ENCODE measurements around the gene NCAM1.

DNA sequence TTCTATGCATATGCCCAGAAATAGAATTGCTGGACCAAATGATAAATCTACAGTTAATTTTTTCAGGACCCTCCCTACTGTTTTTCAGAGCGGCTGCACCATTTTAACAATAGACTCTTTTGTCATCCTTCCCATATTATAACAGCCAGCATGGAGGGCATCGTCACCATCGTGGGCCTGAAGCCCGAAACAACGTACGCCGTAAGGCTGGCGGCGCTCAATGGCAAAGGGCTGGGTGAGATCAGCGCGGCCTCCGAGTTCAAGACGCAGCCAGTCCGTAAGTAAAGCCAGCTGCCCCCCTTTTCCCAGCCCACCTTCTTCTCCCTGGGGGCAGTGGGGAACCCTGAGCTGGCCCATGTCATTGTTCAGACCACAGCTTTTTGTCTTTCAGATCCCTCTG is 273.7 kb downstream of the NCAM1 start:
- TF ChIP-seq CEBPB (IDR thresholded peaks at IDR 0.05), result no peak
- TF ChIP-seq CREB1 (IDR thresholded peaks at IDR 0.05; ENCODE audit: low read depth), result no peak
- no peak for TF ChIP-seq NFIC (IDR thresholded peaks at IDR 0.05)

Data from Ishikawa (cell line).